Stomach smooth muscle (tissue), 2 donors: ENCODE data around the gene FANCF.

Source experiments
- H3K27ac ChIP-seq: one replicate; pipeline ENCODE4 v1.7.0; 2013; ENCODE audit warnings: mild to moderate bottlenecking, low read length, inconsistent platforms
- H3K27me3 ChIP-seq, 2 donors: one replicate each; pipeline ENCODE4 v1.7.0; 2013; ENCODE audit warnings: low read length in 2 of 2; ENCODE audit not compliant: insufficient read depth in 2 of 2, control insufficient read depth in 1 of 2
- H3K36me3 ChIP-seq, 2 donors: one replicate each; pipeline ENCODE4 v1.7.0; 2013; ENCODE audit warnings: low read length in 2 of 2; ENCODE audit not compliant: control insufficient read depth in 2 of 2, insufficient read depth in 2 of 2
- H3K4me1 ChIP-seq: one replicate; pipeline ENCODE4 v1.7.0; 2013; ENCODE audit warnings: low read length; ENCODE audit not compliant: control insufficient read depth, insufficient read depth
- H3K4me3 ChIP-seq, 2 donors: one replicate each; pipeline ENCODE4 v1.7.0; 2013; ENCODE audit warnings: low read length in 2 of 2
- H3K9ac ChIP-seq, 2 donors: one replicate each; pipeline ENCODE4 v1.7.0; 2013; ENCODE audit warnings: low read length in 2 of 2, mild to moderate bottlenecking in 1 of 2
- H3K9me3 ChIP-seq, 2 donors: one replicate each; pipeline ENCODE4 v1.7.0; 2013; ENCODE audit warnings: low read length in 2 of 2; ENCODE audit not compliant: control insufficient read depth in 2 of 2
- donor health status: healthy.
- donor health status: Pancreatic carcinoma.

Gene FANCF

GRCh38 chr11:22624742-22625447 is 728 bp downstream of the FANCF start:
- Histone ChIP-seq H3K9ac (peak overlapping the region; percentile 84 to 94), H3K36me3 (no peaks in the 10 kb centered on the region), H3K4me3 (peak overlapping the region; percentile 92 to 97), H3K9me3 (no peaks in the 10 kb centered on the region), H3K4me1 (peaks cover 7% of the 10 kb centered on the region), H3K27ac (peak overlapping the region; percentile 91), H3K27me3 (no peaks in the 10 kb centered on the region)

- Histone ChIP-seq H3K27ac (no peak overlapping the region), H3K27me3 (no peaks in the 10 kb centered on the region), H3K9ac (no peak overlapping the region), H3K36me3 (no peaks in the 10 kb centered on the region), H3K9me3 (no peaks in the 10 kb centered on the region), H3K4me3 (no peak overlapping the region), H3K4me1 (no peaks in the 10 kb centered on the region)
Measured at GRCh38 chr11:22617868-22618267, 7.8 kb downstream of the FANCF start.

- Histone ChIP-seq H3K9me3 (no peaks in the 10 kb centered on the region), H3K27me3 (no peaks in the 10 kb centered on the region), H3K9ac (no peak overlapping the region), H3K36me3 (no peaks in the 10 kb centered on the region), H3K27ac (no peak overlapping the region), H3K4me1 (no peaks in the 10 kb centered on the region), H3K4me3 (no peak overlapping the region)
Measured at GRCh38 chr11:22603933-22604332, 21.7 kb downstream of the FANCF start.

DNA sequence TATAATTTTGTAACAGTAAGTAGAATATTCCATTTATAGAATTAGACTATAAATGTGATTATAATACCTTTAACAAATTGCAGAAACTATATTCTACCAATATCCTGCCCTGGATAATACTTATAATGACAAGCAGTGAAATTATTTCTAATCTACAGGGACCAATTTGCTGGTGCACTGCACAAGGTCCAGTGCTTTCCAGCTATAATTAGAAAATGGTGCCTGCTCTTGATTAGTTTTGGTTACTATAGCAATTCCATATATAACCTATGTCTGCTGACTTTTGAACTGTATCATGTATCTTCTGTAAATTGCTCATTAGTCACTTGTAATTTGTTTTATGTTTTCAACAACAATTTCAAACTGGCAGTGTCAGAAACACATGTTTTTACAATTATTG is 23.1 kb downstream of the FANCF start:
- H3K27me3 ChIP-seq, result no peaks in the 10 kb centered on the region
- H3K4me3 ChIP-seq, result no peak overlapping the region
- H3K27ac ChIP-seq, result no peak overlapping the region
- no peaks in the 10 kb centered on the region for H3K4me1 ChIP-seq
- H3K36me3 ChIP-seq, result no peaks in the 10 kb centered on the region
- H3K9ac ChIP-seq, result no peak overlapping the region
- no peaks in the 10 kb centered on the region for H3K9me3 ChIP-seq

DNA sequence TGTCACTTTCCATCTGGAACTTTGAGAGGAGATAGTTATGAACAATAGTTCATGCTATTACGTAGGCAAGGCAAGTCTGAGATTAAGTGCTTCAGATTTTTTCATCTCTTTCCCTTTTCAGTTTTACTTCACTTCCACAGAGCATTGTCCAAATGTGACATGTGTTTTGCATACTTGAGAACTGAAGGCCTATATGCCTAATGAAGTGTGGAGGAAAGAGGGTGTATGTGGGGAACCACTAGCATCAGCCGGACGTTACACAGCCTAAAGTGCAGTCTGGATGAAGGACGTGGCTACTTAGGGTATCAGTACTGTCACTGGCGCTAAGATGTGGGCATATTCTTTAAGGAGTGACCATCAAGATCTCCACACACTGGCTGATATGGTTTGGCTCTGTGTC is 26.2 kb downstream of the FANCF start:
- H3K4me3 ChIP-seq, result no peak overlapping the region
- no peaks in the 10 kb centered on the region for H3K9me3 ChIP-seq
- H3K9ac ChIP-seq, result no peak overlapping the region
- H3K27ac ChIP-seq, result no peak overlapping the region
- H3K36me3 ChIP-seq, result no peaks in the 10 kb centered on the region
- H3K27me3 ChIP-seq, result no peaks in the 10 kb centered on the region
- H3K4me1 ChIP-seq, result no peaks in the 10 kb centered on the region

- H3K27ac ChIP-seq, result no peak overlapping the region
- H3K27me3 ChIP-seq, result no peaks in the 10 kb centered on the region
- no peaks in the 10 kb centered on the region for H3K4me1 ChIP-seq
- no peak overlapping the region for H3K4me3 ChIP-seq
- no peaks in the 10 kb centered on the region for H3K36me3 ChIP-seq
- H3K9me3 ChIP-seq, result no peaks in the 10 kb centered on the region
- no peak overlapping the region for H3K9ac ChIP-seq
Measured at GRCh38 chr11:22597062-22597461, 28.6 kb downstream of the FANCF start.

DNA sequence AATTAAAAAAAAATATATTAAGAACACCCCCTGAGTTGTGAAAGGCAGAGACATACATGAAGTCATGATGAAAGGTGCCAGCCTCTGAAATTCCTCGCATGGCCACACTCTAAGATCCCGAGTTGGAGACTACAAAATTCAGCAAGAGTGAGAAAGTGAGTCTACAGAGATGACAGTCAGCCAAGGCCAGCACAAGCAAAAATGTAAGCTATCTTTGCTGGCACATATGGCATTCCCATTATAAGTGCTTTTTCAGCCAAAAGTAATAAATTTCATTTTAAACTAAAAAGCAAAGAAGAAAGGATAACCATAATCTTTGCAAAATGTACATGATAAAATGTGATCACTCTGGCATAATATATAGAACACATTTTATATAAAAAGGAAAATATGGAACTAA is 40.6 kb downstream of the FANCF start:
- Histone ChIP-seq H3K27me3 (no peaks in the 10 kb centered on the region), H3K36me3 (no peaks in the 10 kb centered on the region), H3K4me3 (no peak overlapping the region), H3K4me1 (no peaks in the 10 kb centered on the region), H3K9ac (no peak overlapping the region), H3K27ac (no peak overlapping the region), H3K9me3 (no peaks in the 10 kb centered on the region)

DNA sequence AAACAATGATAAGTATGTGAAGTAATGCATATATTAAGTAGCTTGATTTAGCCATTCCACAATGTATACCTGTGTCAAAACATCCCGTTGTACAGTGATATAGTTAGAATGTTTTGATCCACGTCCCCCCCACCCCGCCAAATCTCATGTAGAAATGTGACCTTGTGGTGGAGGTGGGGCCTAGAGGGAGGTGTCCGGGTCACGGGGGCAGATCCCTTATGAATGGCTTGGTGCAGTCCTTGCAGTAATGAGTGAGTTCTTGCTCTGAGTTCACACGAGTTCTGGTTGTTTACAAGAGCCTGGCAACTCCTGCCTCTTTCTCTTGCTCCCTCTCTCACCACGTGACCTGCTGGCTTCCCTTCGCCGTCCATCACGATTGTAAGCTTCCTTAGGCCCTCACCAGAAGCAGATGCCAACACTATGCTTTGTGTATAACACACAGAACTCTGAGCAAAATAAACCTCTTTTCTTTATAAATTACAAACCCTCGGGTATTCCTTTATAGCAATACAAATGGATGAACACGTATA is 41.6 kb downstream of the FANCF start:
- Histone ChIP-seq H3K4me1 (no peaks in the 10 kb centered on the region), H3K36me3 (no peaks in the 10 kb centered on the region), H3K9me3 (no peaks in the 10 kb centered on the region), H3K27ac (no peak overlapping the region), H3K4me3 (no peak overlapping the region), H3K9ac (no peak overlapping the region), H3K27me3 (no peaks in the 10 kb centered on the region)

DNA sequence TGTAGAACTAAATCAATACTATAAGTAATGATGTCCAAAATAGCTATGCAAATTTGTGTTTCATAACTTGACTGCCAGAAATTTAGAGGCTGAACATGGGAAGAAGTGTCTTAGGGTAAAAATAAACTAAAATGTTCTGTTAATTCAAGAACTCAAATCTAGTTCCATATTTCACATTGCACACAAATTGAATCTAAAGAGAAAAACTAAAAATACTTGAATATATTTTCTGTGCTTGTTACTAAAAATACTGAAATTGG is 43.5 kb downstream of the FANCF start:
- Histone ChIP-seq H3K36me3 (no peaks in the 10 kb centered on the region), H3K9me3 (no peaks in the 10 kb centered on the region), H3K27me3 (no peaks in the 10 kb centered on the region), H3K4me3 (no peak overlapping the region), H3K9ac (no peak overlapping the region), H3K4me1 (no peaks in the 10 kb centered on the region), H3K27ac (no peak overlapping the region)

DNA sequence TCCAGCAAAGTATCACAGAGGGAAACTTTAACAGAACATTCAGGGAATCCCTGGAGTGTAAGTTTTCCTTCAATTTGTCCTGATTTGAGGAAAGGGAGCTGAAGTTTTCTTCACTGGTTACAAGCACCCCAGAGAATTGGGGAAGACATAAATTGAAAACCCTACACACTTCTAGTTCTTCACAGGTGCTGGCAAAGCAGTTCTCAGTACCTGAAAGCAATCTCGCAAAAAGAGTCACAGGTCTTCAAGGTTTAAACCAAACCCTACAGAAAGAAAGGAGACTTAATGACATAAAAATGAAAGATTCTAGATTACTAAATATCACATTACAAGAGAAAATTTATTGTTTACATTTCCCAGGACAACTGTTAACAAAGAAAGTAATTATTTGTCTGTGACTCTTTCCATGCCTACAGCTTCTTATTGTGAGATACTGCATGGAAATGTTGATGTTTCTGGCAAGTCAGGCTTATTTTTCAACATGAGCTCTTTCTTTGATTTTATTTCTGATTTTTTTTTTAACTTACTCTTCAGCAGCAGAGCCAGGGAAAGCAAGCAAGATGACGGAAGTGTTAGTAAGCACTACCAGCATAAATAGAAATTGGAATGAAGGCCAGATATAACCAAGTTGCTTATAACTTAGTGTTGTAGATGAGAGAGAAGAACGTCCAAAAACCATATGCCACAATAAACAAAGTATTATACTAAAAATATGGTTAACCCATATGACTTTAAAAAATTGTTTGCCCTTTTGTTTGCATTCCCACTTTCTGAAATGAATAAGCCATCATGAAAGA is 44.1 kb downstream of the FANCF start:
- Histone ChIP-seq H3K9ac (no peak overlapping the region), H3K4me3 (no peak overlapping the region), H3K27ac (no peak overlapping the region), H3K27me3 (no peaks in the 10 kb centered on the region), H3K4me1 (no peaks in the 10 kb centered on the region), H3K9me3 (no peaks in the 10 kb centered on the region), H3K36me3 (no peaks in the 10 kb centered on the region)

DNA sequence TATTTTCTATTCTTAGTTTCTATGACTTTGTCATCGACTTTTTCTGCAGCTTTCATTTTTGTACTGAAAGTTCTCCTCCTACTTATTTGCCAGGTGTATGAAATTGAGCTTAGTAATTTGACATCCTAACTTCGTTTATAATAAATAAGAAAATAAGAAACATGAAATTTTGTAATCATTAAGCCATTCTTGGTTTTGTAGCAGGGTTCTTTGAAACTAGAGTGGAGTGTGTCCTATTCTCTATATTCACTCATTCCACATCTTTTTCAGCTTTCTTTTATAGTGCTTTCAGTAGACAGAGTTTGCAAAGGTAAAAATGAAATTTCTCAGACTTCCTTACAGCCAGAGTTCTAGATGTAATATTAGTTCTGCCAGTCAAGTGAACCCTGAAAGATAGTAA is 47.8 kb downstream of the FANCF start:
- Histone ChIP-seq H3K9ac (no peak overlapping the region), H3K36me3 (no peaks in the 10 kb centered on the region), H3K4me1 (no peaks in the 10 kb centered on the region), H3K4me3 (no peak overlapping the region), H3K27me3 (no peaks in the 10 kb centered on the region), H3K9me3 (no peaks in the 10 kb centered on the region), H3K27ac (no peak overlapping the region)
